A204.1 (cell line): Measurements from ENCODE around the gene CAMTA1.
"Not testable (repeated sequence)": the region's sequence is repeated elsewhere in the genome, so short reads cannot be mapped to it uniquely, and the experiment has no call there.

Experiments
- FAIRE-seq: peaks from 2 replicates; lab custom pipeline; 2012; peaks lifted over from hg19 to GRCh38; lab: Jason Lieb, UNC

Gene CAMTA1

GRCh38 chr1:7791027-7791426 is 1005.8 kb downstream of the CAMTA1 start:
- FAIRE-seq, result not testable (repeated sequence)

GRCh38 chr1:7795406-7795805 is 1010.2 kb downstream of the CAMTA1 start:
- FAIRE-seq, result no peak

GRCh38 chr1:7805460-7805859 is 1020.2 kb downstream of the CAMTA1 start:
- FAIRE-seq, result no peak

GRCh38 chr1:7808253-7808844 is 1023.1 kb downstream of the CAMTA1 start:
- FAIRE-seq, result peak; percentile 89

- FAIRE-seq, result no peak
Observed at GRCh38 chr1:7809742-7810141, 1024.5 kb downstream of the CAMTA1 start.

- no peak for FAIRE-seq
Observed at GRCh38 chr1:7810395-7810794, 1025.1 kb downstream of the CAMTA1 start.

- no peak for FAIRE-seq
Observed at GRCh38 chr1:7811476-7811875, 1026.2 kb downstream of the CAMTA1 start.

- no peak for FAIRE-seq
Observed at GRCh38 chr1:7813677-7814373, 1028.6 kb downstream of the CAMTA1 start.
